H1 (cell line): Measurements from ENCODE around the gene AP2A1. TPM values are rescaled to one million over a fixed set of nuclear protein-coding genes. Genes with fewer than 3 reads are reported as not detected.
A peak's percentile ranks its signal among the peaks of the same experiment; 100 is the strongest.

Experiments
- CTCF ChIA-PET: fragments of 300-600 bp; sonication (Branson Sonifier 250); formaldehyde crosslinking; loops from one replicate; lab custom pipeline; 2021; ENCODE audit not compliant: partially characterized antibody; lab: Charles Lee
- POLR2A ChIA-PET: fragments of 300-600 bp; sonication (Branson Sonifier 250); formaldehyde crosslinking; loops from one replicate; lab custom pipeline; 2021; ENCODE audit warnings: inconsistent platforms; ENCODE audit not compliant: partially characterized antibody; lab: Charles Lee
- DNase-seq, 2 experiments: peaks; one replicate each; pipeline versions ENCODE4 v3.0.0 to v3.0.0-alpha.2; 2010 to 2022; ENCODE audit warnings: low spot score in 2 of 2, low read depth in 1 of 2, mixed read lengths in 1 of 2
- FAIRE-seq: peaks from 2 replicates; lab custom pipeline; 2011; peaks lifted over from hg19 to GRCh38; lab: Jason Lieb, UNC
- H2AFZ ChIP-seq: 2 replicates; pipeline ENCODE4 v1.8.1; 2012; ENCODE audit warnings: low read length, inconsistent platforms
- H2AK5ac ChIP-seq: 2 replicates; pipeline ENCODE4 v1.6.1; 2013; ENCODE audit warnings: low read depth, low read length
- H2BK120ac ChIP-seq: replicated peaks from 2 replicates; pipeline ENCODE3; 2013; ENCODE audit warnings: low read depth, low read length, inconsistent platforms
- H2BK12ac ChIP-seq: 2 replicates; pipeline ENCODE4 v1.6.1; 2013; ENCODE audit warnings: low read depth, low read length
- H2BK15ac ChIP-seq: 2 replicates; pipeline ENCODE4 v1.6.1; 2013; ENCODE audit warnings: low read length
- H2BK20ac ChIP-seq: 2 replicates; pipeline ENCODE4 v1.6.1; 2013; ENCODE audit warnings: low read length
- H2BK5ac ChIP-seq: 2 replicates; pipeline ENCODE4 v1.6.1; 2013; ENCODE audit warnings: low read depth, low read length
- H3K14ac ChIP-seq: 2 replicates; pipeline ENCODE4 v1.6.1; 2013; ENCODE audit warnings: inconsistent platforms; ENCODE audit not compliant: insufficient read length
- H3K18ac ChIP-seq: 2 replicates; pipeline ENCODE4 v1.6.1; 2013; ENCODE audit warnings: low read length; ENCODE audit errors: extremely low read depth
- H3K23ac ChIP-seq: 2 replicates; pipeline ENCODE4 v1.6.1; 2013; ENCODE audit warnings: inconsistent platforms; ENCODE audit not compliant: insufficient read length
- H3K23me2 ChIP-seq: 2 replicates; pipeline ENCODE4 v1.6.1; 2013; ENCODE audit warnings: low read depth, low read length
- H3K27ac ChIP-seq: 2 replicates; pipeline ENCODE4 v1.6.1; 2011; ENCODE audit warnings: low read depth, low read length, inconsistent platforms
- H3K27me3 ChIP-seq, 4 experiments: replicated peaks in 1 of 4; 1 replicate in 1 of 4; 2 replicates in 3 of 4; pipeline versions ENCODE4 v1.6.1 to v1.8.1; 2011 to 2013; ENCODE audit warnings: low read length in 3 of 4, mild to moderate bottlenecking in 3 of 4, inconsistent platforms in 2 of 4, mixed read lengths in 2 of 4, moderate library complexity in 1 of 4; ENCODE audit not compliant: control insufficient read depth in 3 of 4, insufficient read depth in 3 of 4; ENCODE audit errors: extremely low read depth in 1 of 4
- H3K36me3 ChIP-seq, 4 experiments: 2 replicates each; pipeline versions ENCODE4 v1.6.1 to v1.8.1; 2011 to 2013; ENCODE audit warnings: mild to moderate bottlenecking in 4 of 4, low read length in 3 of 4, moderate library complexity in 2 of 4, control low read depth in 1 of 4, inconsistent platforms in 1 of 4; ENCODE audit not compliant: insufficient read depth in 4 of 4, control insufficient read depth in 2 of 4
- H3K4ac ChIP-seq: replicated peaks from 2 replicates; pipeline ENCODE3; 2013; ENCODE audit warnings: low read length, low read depth, mixed read lengths, inconsistent platforms; ENCODE audit not compliant: insufficient read length
- H3K4me1 ChIP-seq, 4 experiments: replicated peaks in 1 of 4; 1 replicate in 1 of 4; 2 replicates in 3 of 4; pipeline versions ENCODE4 v1.6.1 to v1.8.1; 2011 to 2013; ENCODE audit warnings: low read length in 3 of 4, inconsistent platforms in 2 of 4, mixed read lengths in 1 of 4; ENCODE audit not compliant: insufficient read depth in 4 of 4, control insufficient read depth in 3 of 4
- H3K4me2 ChIP-seq, 2 experiments: 2 replicates each; pipeline versions ENCODE4 v1.6.1 to v1.8.1; 2011 to 2013; ENCODE audit warnings: low read depth in 2 of 2, low read length in 2 of 2, control low read depth in 1 of 2, inconsistent platforms in 1 of 2, mild to moderate bottlenecking in 1 of 2; ENCODE audit not compliant: insufficient read depth in 1 of 2
- H3K4me3 ChIP-seq, 4 experiments: fragments of 200-600, 300-600 bp in 1 of 4; sonication (generic), shearing (Covaris generic), sonication (Bioruptor Twin) in 1 of 4; 2 replicates each; pipeline versions ENCODE4 v1.5.1 to v1.8.1; 2011 to 2016; ENCODE audit warnings: low read length in 4 of 4, low read depth in 3 of 4, control low read depth in 2 of 4, inconsistent platforms in 2 of 4, mild to moderate bottlenecking in 2 of 4, mixed read lengths in 1 of 4, moderate library complexity in 1 of 4; ENCODE audit not compliant: insufficient read depth in 2 of 4; ENCODE audit errors: extremely low read depth in 1 of 4
- H3K56ac ChIP-seq: replicated peaks from 2 replicates; pipeline ENCODE3; 2013; ENCODE audit warnings: low read depth, mild to moderate bottlenecking, mixed read lengths, low read length, inconsistent platforms; ENCODE audit not compliant: insufficient read length
- H3K79me1 ChIP-seq: 2 replicates; pipeline ENCODE4 v1.6.1; 2013; ENCODE audit warnings: low read depth, low read length, control low read depth
- H3K79me2 ChIP-seq, 2 experiments: 2 replicates each; pipeline versions ENCODE4 v1.6.1 to v1.8.1; 2012 to 2013; ENCODE audit warnings: low read length in 2 of 2, mild to moderate bottlenecking in 2 of 2, inconsistent platforms in 1 of 2; ENCODE audit not compliant: insufficient read depth in 2 of 2, control insufficient read depth in 1 of 2
- H3K9ac ChIP-seq, 4 experiments: replicated peaks in 1 of 4; 1 replicate in 1 of 4; 2 replicates in 3 of 4; pipeline versions ENCODE4 v1.6.1 to v1.8.1; 2011 to 2013; ENCODE audit warnings: low read depth in 3 of 4, low read length in 3 of 4, control low read depth in 2 of 4, mild to moderate bottlenecking in 2 of 4, moderate library complexity in 2 of 4, inconsistent platforms in 1 of 4; ENCODE audit errors: extremely low read depth in 1 of 4
- H3K9me3 ChIP-seq, 2 experiments: 2 replicates each; pipeline versions ENCODE4 v1.6.1 to v1.8.1; 2012 to 2013; ENCODE audit warnings: mild to moderate bottlenecking in 2 of 2, moderate library complexity in 2 of 2, control low read depth in 1 of 2, inconsistent platforms in 1 of 2, low read depth in 1 of 2, low read length in 1 of 2, mixed read lengths in 1 of 2; ENCODE audit not compliant: insufficient read depth in 2 of 2
- H4K20me1 ChIP-seq, 2 experiments: replicated peaks in 1 of 2; 2 replicates each; pipeline versions ENCODE3 to v1.8.1; 2011 to 2013; ENCODE audit warnings: inconsistent platforms in 2 of 2, low read length in 2 of 2, mild to moderate bottlenecking in 1 of 2; ENCODE audit not compliant: insufficient read depth in 2 of 2, control insufficient read depth in 1 of 2
- H4K5ac ChIP-seq: 2 replicates; pipeline ENCODE4 v1.6.1; 2013; ENCODE audit warnings: low read length, low read depth, mixed read lengths, inconsistent platforms; ENCODE audit not compliant: insufficient read length
- H4K8ac ChIP-seq: 2 replicates; pipeline ENCODE4 v1.8.0; 2013; ENCODE audit warnings: mild to moderate bottlenecking, moderate library complexity, low read length, inconsistent platforms; ENCODE audit not compliant: insufficient read depth; ENCODE audit errors: extremely low read depth
- H4K91ac ChIP-seq: replicated peaks from 2 replicates; pipeline ENCODE3; 2013; ENCODE audit warnings: low read length, mixed read lengths, inconsistent platforms; ENCODE audit not compliant: insufficient read length
- BACH1 ChIP-seq: IDR thresholded peaks from 2 replicates; pipeline ENCODE4 v1.6.1; 2012; ENCODE audit warnings: low read length, improper control_type of control experiment
- EP300 ChIP-seq, 2 experiments: IDR thresholded peaks; 1 replicate in 1 of 2; 2 replicates in 1 of 2; pipeline ENCODE4 v1.6.1; 2011 to 2012; ENCODE audit warnings: low read depth in 2 of 2, low read length in 2 of 2, mild to moderate bottlenecking in 2 of 2, borderline replicate concordance in 1 of 2, inconsistent platforms in 1 of 2, moderate library complexity in 1 of 2
- GTF2F1 ChIP-seq: IDR thresholded peaks from 2 replicates; pipeline ENCODE4 v1.6.1; 2012; ENCODE audit warnings: low read depth, low read length, improper control_type of control experiment, borderline replicate concordance
- KDM1A ChIP-seq: fragments of 200-600, 300-600 bp; sonication (generic); IDR thresholded peaks from 2 replicates; pipeline ENCODE4 v1.7.1; 2016; ENCODE audit warnings: mild to moderate bottlenecking, low read length, borderline replicate concordance
- SIRT6 ChIP-seq: IDR thresholded peaks from one replicate; pipeline ENCODE4 v1.7.1; 2012; ENCODE audit warnings: low read length, inconsistent platforms
- WGBS, 2 experiments: shearing (Covaris generic) in 1 of 2; methylation state at CpG; one replicate each; pipeline versions ENCODE4 v1.1.6 to v1.1.7; 2013 to 2015; ENCODE audit warnings: low lambda C conversion rate in 2 of 2, mixed read lengths in 2 of 2, inconsistent platforms in 1 of 2, low coverage in 1 of 2, missing lambda C conversion rate in 1 of 2; ENCODE audit not compliant: insufficient replicate concordance in 2 of 2, insufficient coverage in 1 of 2, insufficient read length in 1 of 2; ENCODE audit errors: extremely low coverage in 1 of 2, missing lambda C conversion rate in 1 of 2; 5-methylcytosine and 5-hydroxymethylcytosine counted together
- polyA plus RNA-seq, 7 experiments: library from polyadenylated mRNA; depleted of rRNA in 3 of 7; stranded (reverse) in 5 of 7; unstranded in 2 of 7; fragments of >200 nt in 5 of 7; fragments of 200-250 nt in 2 of 7; gene quantifications; 1 replicate in 5 of 7; 2 replicates in 1 of 7; 4 replicates in 1 of 7; pipeline versions ENCODE4 v1.2.1 to v1.2.3, GENCODE V29; 2011 to 2013; ENCODE audit warnings: missing spikeins in 2 of 7, mixed read lengths in 2 of 7
- total RNA-seq: library from RNA; stranded (reverse); fragmentation: NEBNext Ultra II Directional; extraction: Animal tissue kit (Norgen Biotek cat#: 25700); gene quantifications from 2 replicates; pipeline ENCODE4 v1.2.1, GENCODE V29; 2021

The AP2A1 gene
- total and polyA plus RNA-seq, 2 of the 8 experiments (the other 6 are each of a cell fraction or from before 2014, with no cell fraction given) = 105 to 106 TPM

- no peak for FAIRE-seq
- 91% methylated on average over 8 of the region's 8 CpGs; no CpG with 5 or more reads in 1 of the 2 experiments for WGBS, 2 experiments
These were observed 7.0 kb downstream of the AP2A1 start for GRCh38 chr19:49773663-49774350.

More at GRCh38 chr19:49773663-49774350, 7.0 kb downstream of the AP2A1 start:
- Histone ChIP-seq H2AFZ (no peak overlapping the region), H3K27ac (0 out of 2 replicates have a peak overlapping the region, but pooled peaks have one; percentile 36), H3K23ac (no peak overlapping the region), H3K4ac (no peak overlapping the region), H3K9me3 (no peaks in the 10 kb centered on the region), H3K4me1 (no peaks in the 10 kb centered on the region), H2BK5ac (no peak overlapping the region), H2AK5ac (0 out of 2 replicates have a peak overlapping the region, but pooled peaks have one; percentile 39), H3K18ac (no peak overlapping the region), H4K5ac (no peak overlapping the region), H3K56ac (no peak overlapping the region), H3K79me2 (peaks cover 0 to 7% of the 10 kb centered on the region in 2 experiments; a peak in 2 of 4 replicates), H4K20me1 (peaks cover 2 to 12% of the 10 kb centered on the region in 2 experiments), H3K9ac (no peak overlapping the region; a peak in 2 of 7 replicates), H2BK20ac (no peak overlapping the region), H2BK120ac (no peak overlapping the region), H3K79me1 (peaks cover 29% of the 10 kb centered on the region), H2BK12ac (no peak overlapping the region), H3K36me3 (no peaks in the 10 kb centered on the region; a peak in 1 of 8 replicates), H4K91ac (no peak overlapping the region), H2BK15ac (no peak overlapping the region), H3K4me2 (no peak overlapping the region), H3K27me3 (no peaks in the 10 kb centered on the region), H4K8ac (no peak overlapping the region), H3K14ac (no peak overlapping the region), H3K23me2 (no peaks in the 10 kb centered on the region), H3K4me3 (no peak overlapping the region)
- ChIA-PET POLR2A (interaction anchor here (0.8 to 1.9 kb wide), 3 partner anchors 10 to 155 kb away, joined by 3 to 5 read pairs (median 3); partner anchors contain the start of gene ATF5), CTCF (interaction anchor here (3.0 kb wide), 1 partner anchor 57 kb away, joined by 17 read pairs; no protein-coding TSS in a partner anchor)
- no peak for DNase-seq
- TF ChIP-seq GTF2F1 = no peak
- peak; percentile 50; the same call in 1 of the 2 replicates for TF ChIP-seq KDM1A
- no peak for TF ChIP-seq SIRT6
- TF ChIP-seq EP300 (IDR thresholded peaks at IDR 0.05; ENCODE audit: borderline replicate concordance in 1 of 2, low read depth in 2 of 2, low read length in 2 of 2) = no peak
- TF ChIP-seq BACH1 = no peak
